GM23338 (cell line): ENCODE results near the gene HLA-DMA. TPM values are rescaled to one million over a fixed set of nuclear protein-coding genes. Genes with fewer than 3 reads are reported as not detected.

Experiments
- ATAC-seq: fragments of 200-7000 bp; cut with Tn5 transposase; 3 replicates; pipeline ENCODE4 v1.9.1; 2020
- DNase-seq: peaks from one replicate; pipeline ENCODE4 v3.0.0-alpha.2; 2015; ENCODE audit warnings: low spot score
- H2AFZ ChIP-seq: fragments of 200-600 bp; sonication (generic); 2 replicates; pipeline ENCODE4 v1.8.0; 2016; ENCODE audit warnings: antibody characterized with exemption, mild to moderate bottlenecking, moderate library complexity
- H3F3A ChIP-seq: fragments of 200-600 bp; sonication (generic); replicated peaks from 2 replicates; pipeline ENCODE4 v1.8.0; 2017; ENCODE audit warnings: antibody characterized with exemption, mixed run types, low read depth
- H3K27ac ChIP-seq: fragments of 200-600 bp; sonication (generic); 2 replicates; pipeline ENCODE4 v1.6.1; 2016; ENCODE audit warnings: low read depth
- H3K27me3 ChIP-seq: fragments of 200-600 bp; sonication (generic); 2 replicates; pipeline ENCODE4 v1.8.0; 2016; ENCODE audit warnings: mild to moderate bottlenecking, mixed run types, moderate library complexity; ENCODE audit not compliant: insufficient read depth
- H3K36me3 ChIP-seq: fragments of 200-600 bp; sonication (generic); 2 replicates; pipeline ENCODE4 v1.8.0; 2016; ENCODE audit warnings: mild to moderate bottlenecking; ENCODE audit not compliant: insufficient read depth
- H3K4me1 ChIP-seq: fragments of 200-600 bp; sonication (generic); 2 replicates; pipeline ENCODE4 v1.8.0; 2016; ENCODE audit warnings: mild to moderate bottlenecking, moderate library complexity; ENCODE audit not compliant: insufficient read depth
- H3K4me2 ChIP-seq: fragments of 200-600 bp; sonication (generic); 2 replicates; pipeline ENCODE4 v1.7.1; 2017; ENCODE audit warnings: mixed run types
- H3K4me3 ChIP-seq: fragments of 200-600 bp; sonication (generic); 2 replicates; pipeline ENCODE4 v1.6.1; 2016; ENCODE audit warnings: mixed run types
- H3K79me2 ChIP-seq: fragments of 200-600 bp; sonication (generic); replicated peaks from 2 replicates; pipeline ENCODE4 v1.8.0; 2017; ENCODE audit warnings: mild to moderate bottlenecking; ENCODE audit not compliant: insufficient read depth
- H3K9me2 ChIP-seq: fragments of 200-600 bp; sonication (generic); 2 replicates; pipeline ENCODE4 v1.8.0; 2017; ENCODE audit not compliant: insufficient read depth
- H4K20me1 ChIP-seq: fragments of 200-600 bp; sonication (generic); replicated peaks from 2 replicates; pipeline ENCODE4 v1.8.0; 2017; ENCODE audit warnings: mild to moderate bottlenecking; ENCODE audit not compliant: insufficient read depth
- H3K27ac Mint-ChIP-seq: 2 replicates; pipeline ENCODE4 v1.8.0; 2020; ENCODE audit warnings: inconsistent platforms, mild to moderate bottlenecking, moderate library complexity, mixed read lengths
- H3K27me3 Mint-ChIP-seq: 3 replicates; pipeline ENCODE4 v1.8.0; 2022; ENCODE audit warnings: low read depth, mild to moderate bottlenecking, moderate library complexity, mixed read lengths, inconsistent platforms; ENCODE audit not compliant: insufficient read depth, poor library complexity
- H3K36me3 Mint-ChIP-seq: 3 replicates; pipeline ENCODE4 v1.8.0; 2021; ENCODE audit warnings: low read depth, mild to moderate bottlenecking, inconsistent platforms, moderate library complexity, mixed read lengths
- H3K4me1 Mint-ChIP-seq: 3 replicates; pipeline ENCODE4 v1.8.0; 2020; ENCODE audit warnings: mild to moderate bottlenecking, inconsistent platforms, mixed read lengths
- H3K4me3 Mint-ChIP-seq: 3 replicates; pipeline ENCODE4 v1.8.0; 2021; ENCODE audit warnings: moderate library complexity, mild to moderate bottlenecking, inconsistent platforms, mixed read lengths
- H3K9me3 Mint-ChIP-seq: 3 replicates; pipeline ENCODE4 v1.8.0; 2020; ENCODE audit warnings: moderate library complexity, mild to moderate bottlenecking, inconsistent platforms, mixed read lengths
- CTCF ChIP-seq, 2 experiments: fragments of 200-600 bp in 1 of 2; sonication (generic) in 1 of 2; conservative IDR thresholded peaks; 2 replicates each; pipeline versions ENCODE4 v1.5.1 to v1.6.1; 2016 to 2017; ENCODE audit warnings: antibody characterized with exemption in 2 of 2, low read depth in 2 of 2, mild to moderate bottlenecking in 2 of 2, moderate library complexity in 1 of 2
- EZH2 ChIP-seq: fragments of 200-600 bp; sonication (generic); IDR thresholded peaks from one replicate; pipeline ENCODE4 v1.8.0; 2017; ENCODE audit warnings: antibody characterized with exemption, mild to moderate bottlenecking, low read depth; ENCODE audit not compliant: unreplicated experiment
- JUNB ChIP-seq: IDR thresholded peaks from one replicate; pipeline ENCODE4 v1.6.1; 2016; ENCODE audit warnings: antibody characterized with exemption; ENCODE audit not compliant: unreplicated experiment
- ZNF114 ChIP-seq: fragments of 250-450 bp; sonication (Bioruptor Pico); IDR thresholded peaks from 2 replicates; pipeline ENCODE4 v1.5.0; 2020; ENCODE audit warnings: mild to moderate bottlenecking, moderate library complexity
- ZNF462 ChIP-seq: fragments of 250-450 bp; sonication (Bioruptor Pico); IDR thresholded peaks from 2 replicates; pipeline ENCODE4 v1.5.0; 2020; ENCODE audit warnings: mild to moderate bottlenecking, moderate library complexity
- polyA plus RNA-seq: library from polyadenylated mRNA; unstranded; fragments of >200 nt; fragmentation: Nextera tagmentation; extraction: Ambion mirVana; gene quantifications from 2 replicates; pipeline ENCODE4 v1.2.1, GENCODE V29; 2016
- total RNA-seq: library from RNA; depleted of rRNA; stranded (reverse); fragments of >200 nt; shearing (Covaris generic); gene quantifications from 2 replicates; pipeline ENCODE4 v1.2.3, GENCODE V29; 2014
- TF ChIP-seq, protein P1 (sequence below): IDR thresholded peaks from 2 replicates; pipeline ENCODE4 v1.6.1; 2016; ENCODE audit warnings: antibody characterized with exemption

The HLA-DMA gene
- total and polyA plus RNA-seq, 2 experiments from 2014 or later: 5.2 to 6.2 TPM

GRCh38 chr6:32989368-32989767 is 36.5 kb upstream of the HLA-DMA start:
- DNase-seq: no peak
- H3K79me2 ChIP-seq: no peaks in the 10 kb centered on the region
- H3K27me3 ChIP-seq: no peaks in the 10 kb centered on the region
- Mint-ChIP-seq H3K27ac (no peak overlapping the region), H3K4me3 (no peak overlapping the region), H3K4me1 (peaks cover 13% of the 10 kb centered on the region), H3K9me3 (no peaks in the 10 kb centered on the region), H3K36me3 (no peaks in the 10 kb centered on the region), H3K27me3 (peaks cover 4% of the 10 kb centered on the region)
- H3K4me3 ChIP-seq: no peak overlapping the region
- no peaks in the 10 kb centered on the region for H3K36me3 ChIP-seq
- no peak overlapping the region for H3K27ac ChIP-seq
- peak overlapping the region; percentile 80 for H2AFZ ChIP-seq
- no peaks in the 10 kb centered on the region for H3K9me2 ChIP-seq
- peaks cover 4% of the 10 kb centered on the region; the same call in 1 of the 2 replicates for H3F3A ChIP-seq
- no peak for ATAC-seq
- H3K4me2 ChIP-seq: no peak overlapping the region
- peaks cover 4% of the 10 kb centered on the region; the same call in 1 of the 2 replicates for H3K4me1 ChIP-seq
- no peaks in the 10 kb centered on the region; the same call in 1 of the 2 replicates for H4K20me1 ChIP-seq
- no peak for TF ChIP-seq ZNF114 (CRISPR knock-in tag)
- TF ChIP-seq EZH2: no peak
- TF ChIP-seq JUNB: no peak
- TF ChIP-seq CTCF (conservative IDR thresholded peaks at IDR 0.05; ENCODE audit: low read depth in 2 of 2): no peak

- Mint-ChIP-seq H3K9me3 (no peaks in the 10 kb centered on the region), H3K27ac (peak overlapping the region; percentile 43), H3K4me1 (peaks cover 34% of the 10 kb centered on the region), H3K27me3 (peaks cover 17% of the 10 kb centered on the region), H3K36me3 (peaks cover 24% of the 10 kb centered on the region), H3K4me3 (no peak overlapping the region; the same call in 2 of the 3 replicates)
- Histone ChIP-seq H3K27ac (0 out of 2 replicates have a peak overlapping the region, but pooled peaks have one; percentile 76), H4K20me1 (peaks cover 24% of the 10 kb centered on the region), H3K4me1 (peaks cover 4% of the 10 kb centered on the region; the same call in 1 of the 2 replicates), H3K4me2 (no peak overlapping the region), H3K9me2 (no peaks in the 10 kb centered on the region), H3K4me3 (no peak overlapping the region), H3K27me3 (no peaks in the 10 kb centered on the region), H3K36me3 (peaks cover 12% of the 10 kb centered on the region), H3K79me2 (no peaks in the 10 kb centered on the region), H3F3A (peaks cover 49% of the 10 kb centered on the region), H2AFZ (no peak overlapping the region)
- ATAC-seq: peak; percentile 75
- DNase-seq: peak; percentile 97
- TF ChIP-seq CTCF (conservative IDR thresholded peaks at IDR 0.05; ENCODE audit: low read depth in 2 of 2) (peak; percentile 85 to 96), ZNF462 (CRISPR knock-in tag) (no peak)
- TF ChIP-seq, protein P1, sequence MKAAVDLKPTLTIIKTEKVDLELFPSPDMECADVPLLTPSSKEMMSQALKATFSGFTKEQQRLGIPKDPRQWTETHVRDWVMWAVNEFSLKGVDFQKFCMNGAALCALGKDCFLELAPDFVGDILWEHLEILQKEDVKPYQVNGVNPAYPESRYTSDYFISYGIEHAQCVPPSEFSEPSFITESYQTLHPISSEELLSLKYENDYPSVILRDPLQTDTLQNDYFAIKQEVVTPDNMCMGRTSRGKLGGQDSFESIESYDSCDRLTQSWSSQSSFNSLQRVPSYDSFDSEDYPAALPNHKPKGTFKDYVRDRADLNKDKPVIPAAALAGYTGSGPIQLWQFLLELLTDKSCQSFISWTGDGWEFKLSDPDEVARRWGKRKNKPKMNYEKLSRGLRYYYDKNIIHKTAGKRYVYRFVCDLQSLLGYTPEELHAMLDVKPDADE: no peak
Measured at GRCh38 chr6:32984622-32985389, 31.9 kb upstream of the HLA-DMA start.
